ENCODE results near the gene MSRB3. TPM values are rescaled to one million over a fixed set of nuclear protein-coding genes. Genes with fewer than 3 reads are reported as not detected.

MSRB3 gene
- total RNA-seq, 1 donor from 2014 or later, result not detected

- no peak for ATAC-seq (ENCODE audit: low read depth)
- POLR2A ChIA-PET, result no interaction called here
- no peak for DNase-seq
- H3K36me3 Mint-ChIP-seq (ENCODE audit: low read depth), result no peaks in the 10 kb centered on the region
- no peak overlapping the region for H3K4me3 Mint-ChIP-seq
- TF ChIP-seq CTCF (IDR thresholded peaks at IDR 0.05), result no peak
- CTCF ChIA-PET, result no interaction called here
- no peak overlapping the region for H3K27ac Mint-ChIP-seq
- no peaks in the 10 kb centered on the region for H3K4me1 Mint-ChIP-seq
- H3K9me3 Mint-ChIP-seq, result no peaks in the 10 kb centered on the region
- no peaks in the 10 kb centered on the region for H3K27me3 Mint-ChIP-seq
- intact Hi-C loops (cut with micrococcal nuclease), result no loop called here
Observed at GRCh38 chr12:65415826-65416225, 137.3 kb downstream of the MSRB3 start.

GRCh38 chr12:65419284-65420072 is 141.0 kb downstream of the MSRB3 start:
- ATAC-seq (ENCODE audit: low read depth) (no peak), DNase-seq (no peak)
- Mint-ChIP-seq H3K4me3 (no peak overlapping the region), H3K27me3 (no peaks in the 10 kb centered on the region), H3K9me3 (peaks cover 11% of the 10 kb centered on the region), H3K4me1 (no peaks in the 10 kb centered on the region), H3K27ac (no peak overlapping the region), H3K36me3 (ENCODE audit: low read depth) (no peaks in the 10 kb centered on the region)
- CTCF ChIA-PET, result no interaction called here
- POLR2A ChIA-PET, result no interaction called here
- intact Hi-C loops (cut with micrococcal nuclease), result no loop called here
- no peak for TF ChIP-seq CTCF (IDR thresholded peaks at IDR 0.05)

- Mint-ChIP-seq H3K27ac (no peak overlapping the region), H3K9me3 (peaks cover 16% of the 10 kb centered on the region)
- ATAC-seq (ENCODE audit: low read depth), result no peak
Observed at GRCh38 chr12:65420941-65421340, 142.5 kb downstream of the MSRB3 start.

GRCh38 chr12:65427646-65428045 is 149.2 kb downstream of the MSRB3 start:
- POLR2A ChIA-PET, result no interaction called here

More at GRCh38 chr12:65420941-65421340, 142.5 kb downstream of the MSRB3 start:
- TF ChIP-seq CTCF (IDR thresholded peaks at IDR 0.05), result no peak
- no peaks in the 10 kb centered on the region for H3K27me3 Mint-ChIP-seq
- H3K36me3 Mint-ChIP-seq (ENCODE audit: low read depth), result no peaks in the 10 kb centered on the region
- ChIA-PET CTCF (no interaction called here), POLR2A (no interaction called here)
- DNase-seq, result no peak
- intact Hi-C loops (cut with micrococcal nuclease), result no loop called here
- no peak overlapping the region for H3K4me3 Mint-ChIP-seq
- no peaks in the 10 kb centered on the region for H3K4me1 Mint-ChIP-seq

GRCh38 chr12:65430006-65430405 is 151.5 kb downstream of the MSRB3 start:
- Mint-ChIP-seq H3K4me3 (no peak overlapping the region), H3K36me3 (ENCODE audit: low read depth) (no peaks in the 10 kb centered on the region), H3K9me3 (peaks cover 11% of the 10 kb centered on the region), H3K4me1 (no peaks in the 10 kb centered on the region), H3K27ac (no peak overlapping the region), H3K27me3 (no peaks in the 10 kb centered on the region)
- intact Hi-C loops (cut with micrococcal nuclease), result no loop called here
- TF ChIP-seq CTCF (IDR thresholded peaks at IDR 0.05), result no peak
- ATAC-seq (ENCODE audit: low read depth) (no peak), DNase-seq (no peak)
- ChIA-PET POLR2A (no interaction called here), CTCF (no interaction called here)

More at GRCh38 chr12:65427646-65428045, 149.2 kb downstream of the MSRB3 start:
- no peaks in the 10 kb centered on the region for H3K27me3 Mint-ChIP-seq
- H3K27ac Mint-ChIP-seq, result no peak overlapping the region
- ATAC-seq (ENCODE audit: low read depth), result no peak
- no peaks in the 10 kb centered on the region for H3K36me3 Mint-ChIP-seq (ENCODE audit: low read depth)
- no peak for DNase-seq
- no peak for TF ChIP-seq CTCF (IDR thresholded peaks at IDR 0.05)
- H3K4me3 Mint-ChIP-seq, result no peak overlapping the region
- peaks cover 14% of the 10 kb centered on the region for H3K9me3 Mint-ChIP-seq
- intact Hi-C loops (cut with micrococcal nuclease), result no loop called here
- CTCF ChIA-PET, result no interaction called here
- no peaks in the 10 kb centered on the region for H3K4me1 Mint-ChIP-seq

Measured in activated B cell treated with CpG ODN at 0.5 μM for 24 hours (primary cell).